GM19099 (cell line): ENCODE results near the gene TXLNA.
A peak's percentile ranks its signal among the peaks of the same experiment; 100 is the strongest.

Experiments
- POLR2A ChIP-seq: IDR thresholded peaks from 3 replicates; pipeline ENCODE4 v1.6.1; 2011; ENCODE audit warnings: low read depth; ENCODE audit not compliant: insufficient read length; ENCODE audit errors: extremely low read depth

TXLNA gene

DNA sequence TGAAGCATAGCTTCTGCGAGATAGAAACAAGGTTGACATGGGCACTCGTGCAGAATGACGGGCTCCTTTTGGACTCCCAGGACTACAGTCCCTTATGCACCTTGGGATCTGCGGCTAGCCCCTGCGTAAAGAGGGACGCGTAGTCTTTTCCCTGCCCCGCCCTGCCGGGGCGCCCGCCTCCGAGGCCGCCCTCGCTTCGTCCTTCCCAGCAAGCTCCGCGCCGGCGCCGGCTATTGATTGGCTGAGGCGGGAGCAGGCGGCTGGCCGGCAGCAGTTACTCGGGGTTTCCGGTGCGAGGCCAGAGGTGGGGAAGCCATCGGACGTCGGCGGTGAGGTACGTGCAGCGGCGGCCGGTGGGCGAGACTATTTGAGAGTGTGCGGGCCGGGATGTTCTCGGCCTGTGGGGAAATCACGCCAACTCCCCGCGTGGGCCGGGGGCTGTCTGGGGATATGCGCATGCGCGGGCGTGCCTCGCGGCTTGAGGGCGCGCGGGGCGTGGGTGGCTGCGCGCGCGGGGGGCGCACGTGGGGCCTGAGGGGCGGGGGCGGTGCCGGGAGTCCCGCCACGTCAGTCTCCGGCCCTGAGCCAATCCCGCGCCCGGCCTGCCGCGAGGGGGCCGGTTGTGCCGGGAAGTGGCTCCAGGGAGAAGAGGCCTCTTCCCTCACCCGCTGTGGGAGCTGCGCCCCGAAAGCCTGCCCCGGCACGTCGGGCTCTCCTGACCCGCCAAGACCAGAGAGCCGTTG, at the start of gene TXLNA:
TSS of gene TXLNA (plus strand) at position 233 of the 743 bp plus-strand sequence. CDS start 671 bp downstream, outside the sequence.
- TF ChIP-seq POLR2A: peak; percentile 95

DNA sequence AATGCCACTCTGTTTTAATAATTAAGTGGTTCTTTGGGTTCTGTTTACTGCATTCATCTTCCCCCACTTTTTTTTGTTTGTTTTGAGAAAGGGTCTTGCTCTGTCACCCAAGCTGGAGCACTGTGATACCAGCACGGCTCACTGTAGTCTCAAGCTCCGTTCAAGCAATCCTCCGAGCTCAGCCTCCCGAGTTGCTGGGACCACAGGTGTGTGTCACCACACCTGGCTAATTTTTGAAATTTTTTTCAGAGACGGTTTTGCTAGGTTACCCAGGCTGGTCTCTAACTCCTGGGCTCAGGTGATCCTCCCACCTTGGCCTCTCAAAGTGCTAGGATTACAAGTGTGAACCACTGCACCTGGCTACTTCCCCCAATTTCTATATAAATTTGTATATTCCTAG, 42.4 kb upstream of the TXLNA start:
- no peak for TF ChIP-seq POLR2A

DNA sequence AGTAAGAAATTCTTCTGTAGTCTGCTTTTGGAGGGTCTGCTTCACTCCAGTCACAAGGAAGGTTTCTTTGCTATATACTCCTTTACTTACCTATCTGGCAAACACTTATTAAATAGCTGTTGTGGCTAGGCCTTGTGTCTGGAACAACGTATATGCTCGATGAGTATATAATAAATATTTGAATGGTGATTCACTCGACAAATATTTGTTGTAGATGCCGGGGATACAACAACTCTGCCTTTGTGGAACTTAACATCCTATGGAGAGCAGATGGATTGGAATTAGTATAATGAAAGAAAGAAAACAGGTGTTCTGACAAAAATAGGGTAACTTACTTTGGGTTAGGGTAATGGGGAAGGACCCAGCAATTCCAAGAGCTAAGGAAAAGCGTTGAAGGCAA, 40.5 kb upstream of the TXLNA start:
- TF ChIP-seq POLR2A: no peak

DNA sequence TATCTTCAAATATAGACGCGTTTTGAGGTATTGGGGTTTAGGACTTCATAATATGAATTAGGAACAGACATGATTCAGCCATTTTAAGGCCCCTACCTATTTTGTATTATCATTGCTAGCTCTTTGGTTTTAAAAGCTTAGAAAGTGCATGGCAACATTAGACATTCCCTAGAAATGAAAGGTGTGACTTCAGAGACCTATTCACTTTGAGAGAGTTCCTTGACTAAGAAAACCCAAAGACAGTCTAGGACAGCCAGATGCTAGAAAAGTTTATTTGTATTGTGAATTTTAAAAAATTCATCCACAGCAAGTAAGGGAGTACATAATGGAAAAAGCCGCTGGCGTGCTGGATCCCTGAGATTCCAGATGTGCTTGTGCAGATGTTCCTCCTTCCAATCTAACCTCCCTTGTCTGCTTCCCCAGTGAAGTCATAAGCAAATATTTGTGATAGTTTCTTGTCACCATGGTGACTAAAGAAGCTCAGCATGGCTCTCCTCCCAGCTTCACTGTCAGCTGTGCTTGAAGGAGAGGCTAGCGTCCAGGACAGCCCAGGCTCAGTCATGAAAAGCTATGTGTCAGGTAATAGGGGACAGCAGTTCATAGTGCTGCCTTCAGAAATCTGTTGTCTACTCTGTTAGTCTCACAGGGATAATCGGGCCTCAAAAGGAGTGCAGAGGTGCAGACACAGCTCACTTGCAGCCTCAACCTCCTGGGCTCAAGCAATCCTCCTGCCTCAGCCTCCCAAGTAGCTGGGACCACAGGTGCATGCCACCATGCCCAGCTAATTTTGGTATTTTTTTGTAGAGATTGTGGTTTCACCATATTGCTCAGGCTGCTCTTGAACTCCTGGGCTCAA, 36.8 kb upstream of the TXLNA start:
- TF ChIP-seq POLR2A: no peak

DNA sequence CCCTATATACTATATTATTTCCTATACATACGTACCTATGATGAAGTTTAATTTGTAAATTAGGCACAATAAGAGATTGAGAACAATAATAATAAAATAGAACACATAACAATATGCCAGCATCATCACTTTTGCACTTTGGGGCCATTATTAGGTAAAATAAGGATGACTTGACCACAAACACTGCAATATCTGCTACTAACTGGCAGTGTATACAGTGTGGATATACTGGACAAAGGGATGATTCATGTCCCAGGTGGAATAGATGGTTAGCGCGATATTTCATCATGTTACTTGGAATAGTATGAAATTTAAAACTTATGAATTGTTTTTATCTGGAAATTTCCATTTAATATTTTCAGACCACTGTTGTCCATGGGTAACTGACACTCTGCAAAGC, 35.4 kb upstream of the TXLNA start:
- TF ChIP-seq POLR2A: no peak

DNA sequence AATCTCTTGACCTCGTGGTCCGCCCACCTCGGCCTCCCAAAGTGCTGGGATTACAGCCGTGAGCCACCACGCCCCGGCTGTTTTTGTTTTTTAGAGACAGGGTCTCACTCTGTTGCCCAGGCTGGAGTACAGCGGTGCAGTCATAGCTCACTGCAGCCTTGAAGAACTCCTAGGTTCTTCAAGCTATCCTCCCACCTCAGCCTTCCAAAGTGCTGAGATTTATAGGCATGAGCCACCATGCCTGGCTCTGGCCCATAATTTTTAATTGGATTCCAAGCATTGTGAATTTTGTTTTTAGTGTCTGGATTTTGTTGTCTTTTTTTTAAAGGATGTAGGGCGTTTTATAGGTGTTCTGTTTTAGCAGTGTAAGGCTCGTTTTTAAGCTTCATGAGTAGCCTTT, 28.6 kb upstream of the TXLNA start:
- no peak for TF ChIP-seq POLR2A

DNA sequence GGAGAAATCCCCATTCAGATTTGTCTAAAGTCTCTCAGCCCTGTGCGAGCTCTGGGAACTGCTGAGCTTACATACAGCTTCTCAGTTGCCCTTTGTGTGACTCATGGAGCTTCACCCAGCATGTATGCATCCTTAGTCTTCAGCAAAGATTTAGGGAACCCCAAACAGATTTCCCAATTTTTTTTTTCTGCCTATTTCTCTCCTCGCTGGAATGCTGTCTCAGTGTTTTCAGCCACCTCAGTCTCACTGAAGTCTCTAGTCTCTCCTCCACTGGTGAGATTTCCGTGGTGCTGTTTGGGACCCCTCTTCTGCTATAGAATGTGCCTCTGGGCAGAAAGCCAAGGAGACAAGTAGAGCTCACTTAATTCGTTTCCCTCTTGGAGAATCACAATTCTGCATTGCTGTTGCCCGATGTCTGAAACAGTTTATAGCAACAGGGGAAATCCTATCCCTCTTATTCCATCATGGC, 28.1 kb upstream of the TXLNA start:
- no peak for TF ChIP-seq POLR2A

DNA sequence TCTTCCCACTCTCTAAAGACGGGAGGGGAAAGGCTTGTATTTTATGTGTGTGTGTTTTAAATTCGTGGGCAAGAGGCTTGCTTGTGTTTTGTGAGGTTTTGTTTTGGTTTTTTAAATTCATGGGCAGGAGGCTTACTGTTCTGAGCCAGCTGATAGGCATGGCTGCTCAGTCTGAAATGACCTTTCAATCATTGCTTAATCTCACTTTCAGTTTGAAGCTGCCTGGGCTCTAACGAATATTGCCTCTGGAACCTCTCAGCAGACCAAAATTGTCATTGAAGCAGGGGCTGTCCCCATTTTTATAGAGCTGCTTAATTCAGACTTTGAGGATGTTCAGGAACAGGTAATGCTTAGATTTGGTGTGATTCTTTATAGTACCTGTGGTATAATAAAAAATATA, 20.3 kb upstream of the TXLNA start:
- no peak for TF ChIP-seq POLR2A

DNA sequence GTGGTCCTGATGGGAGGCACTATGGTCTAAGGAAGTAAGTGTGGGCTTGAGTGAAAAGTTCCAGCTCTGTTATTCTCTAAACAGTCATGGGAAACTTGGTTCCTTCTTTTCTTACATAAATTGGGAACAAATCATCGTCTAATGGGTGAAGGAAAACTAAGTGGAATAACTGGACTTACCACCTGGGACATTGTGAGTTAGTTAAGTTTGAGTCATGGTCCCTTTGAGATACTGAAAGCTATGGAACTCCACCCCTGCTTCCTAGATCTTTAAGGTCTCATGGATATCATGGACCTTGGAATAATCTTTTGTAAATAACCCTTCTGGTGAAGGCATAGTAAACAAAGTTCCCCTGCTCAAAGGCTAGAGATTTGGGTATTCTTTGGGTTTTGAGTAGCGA, 16.1 kb upstream of the TXLNA start:
- TF ChIP-seq POLR2A: no peak

DNA sequence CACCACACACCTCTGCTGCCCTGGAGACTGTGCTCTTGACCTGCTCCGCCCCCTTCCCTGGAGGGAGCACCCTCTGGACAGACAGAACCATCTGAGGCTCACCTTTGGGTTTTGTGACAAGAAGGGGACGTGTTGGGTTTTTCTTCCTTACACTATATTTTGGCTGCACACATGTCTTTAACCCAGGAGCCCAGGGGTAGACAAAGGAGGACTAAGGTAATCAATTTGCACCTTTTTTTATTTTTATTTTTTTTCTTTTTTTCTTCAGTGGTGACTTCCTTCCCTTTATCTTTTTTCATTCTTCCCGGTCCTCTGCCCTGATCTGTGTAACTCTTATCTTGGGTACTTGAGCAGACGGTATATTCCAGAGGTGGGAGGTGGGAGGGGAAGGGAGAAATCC, 8.5 kb upstream of the TXLNA start:
- no peak for TF ChIP-seq POLR2A

DNA sequence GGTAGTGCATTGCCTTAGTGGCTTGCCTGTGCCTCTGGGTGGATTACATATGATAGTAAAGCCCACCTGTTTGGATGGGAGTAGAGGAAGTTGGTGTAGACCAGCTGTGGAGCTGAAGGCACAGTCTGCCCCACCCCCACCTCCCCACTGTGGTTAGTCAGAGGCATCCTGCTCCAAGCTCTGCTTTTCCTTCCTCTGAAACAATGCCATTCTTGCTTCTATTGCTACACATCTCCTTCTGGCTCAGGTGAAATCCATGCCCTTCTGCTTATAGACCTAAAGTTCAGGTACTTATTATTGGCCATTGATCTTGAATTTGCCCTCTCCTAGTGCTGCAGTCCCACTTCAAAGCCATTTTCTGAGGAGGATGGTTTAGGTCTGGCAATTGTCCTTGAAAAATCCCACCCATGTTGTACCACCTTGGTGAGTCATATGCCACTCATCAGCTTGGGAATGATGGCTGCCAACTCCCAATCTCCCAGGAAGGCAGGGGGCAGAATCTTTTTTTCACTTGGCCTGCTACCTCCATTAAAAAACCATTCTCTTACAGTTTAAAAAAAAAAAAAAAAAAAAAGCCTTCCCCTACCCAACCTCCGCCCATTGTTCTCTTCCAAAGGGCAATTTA, 6.7 kb upstream of the TXLNA start:
- TF ChIP-seq POLR2A: no peak

DNA sequence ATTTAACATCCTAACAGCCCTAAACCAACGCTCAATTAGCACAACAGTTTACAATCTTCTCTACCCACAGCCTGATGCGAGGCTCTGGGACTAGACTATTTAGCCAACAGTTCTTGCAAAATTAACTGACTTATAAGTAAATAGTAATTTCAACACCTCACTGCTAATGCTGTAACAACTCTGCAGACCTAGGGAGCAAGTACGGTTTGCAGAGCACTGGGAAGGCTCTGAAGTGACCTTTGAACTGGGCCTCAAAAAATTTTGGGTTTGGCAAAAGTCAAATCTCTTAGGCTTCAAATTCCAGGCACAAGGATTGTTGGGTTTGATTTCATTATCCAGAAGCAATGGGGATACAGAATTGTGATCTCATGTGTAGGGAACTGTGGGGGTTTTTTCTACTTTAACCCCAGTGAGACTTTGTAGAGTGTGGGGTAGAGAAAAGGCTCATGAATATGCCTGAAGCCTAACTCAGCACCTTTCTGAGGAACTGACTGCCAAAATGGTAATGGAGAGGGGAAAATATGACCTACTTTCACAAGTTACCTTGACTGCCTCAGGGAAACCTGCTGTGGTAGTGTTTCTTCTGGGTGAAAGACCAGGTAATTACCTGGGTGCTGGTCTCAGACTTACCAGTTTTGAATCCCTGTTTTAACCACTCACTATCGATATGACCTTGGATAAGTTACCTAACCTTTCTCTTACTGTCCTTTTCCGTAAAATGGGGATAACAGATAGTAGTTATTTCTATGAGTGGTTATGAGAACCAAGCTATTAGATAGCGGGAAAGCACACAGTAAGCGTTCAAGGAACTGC, 889 bp upstream of the TXLNA start:
- no peak for TF ChIP-seq POLR2A

DNA sequence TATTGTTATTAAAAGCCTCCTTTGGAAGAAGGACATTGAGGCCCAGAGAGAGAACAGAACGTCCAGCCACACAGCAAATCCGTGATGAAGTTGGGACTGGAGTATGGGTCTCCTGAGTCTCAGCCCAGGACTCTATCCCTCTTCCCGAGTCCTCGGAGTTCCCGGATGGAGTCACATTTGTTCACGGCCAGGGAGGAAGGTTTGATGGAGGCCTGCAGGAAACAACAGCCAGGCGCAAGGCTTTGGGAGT, 357 bp upstream of the TXLNA start:
- no peak for TF ChIP-seq POLR2A

DNA sequence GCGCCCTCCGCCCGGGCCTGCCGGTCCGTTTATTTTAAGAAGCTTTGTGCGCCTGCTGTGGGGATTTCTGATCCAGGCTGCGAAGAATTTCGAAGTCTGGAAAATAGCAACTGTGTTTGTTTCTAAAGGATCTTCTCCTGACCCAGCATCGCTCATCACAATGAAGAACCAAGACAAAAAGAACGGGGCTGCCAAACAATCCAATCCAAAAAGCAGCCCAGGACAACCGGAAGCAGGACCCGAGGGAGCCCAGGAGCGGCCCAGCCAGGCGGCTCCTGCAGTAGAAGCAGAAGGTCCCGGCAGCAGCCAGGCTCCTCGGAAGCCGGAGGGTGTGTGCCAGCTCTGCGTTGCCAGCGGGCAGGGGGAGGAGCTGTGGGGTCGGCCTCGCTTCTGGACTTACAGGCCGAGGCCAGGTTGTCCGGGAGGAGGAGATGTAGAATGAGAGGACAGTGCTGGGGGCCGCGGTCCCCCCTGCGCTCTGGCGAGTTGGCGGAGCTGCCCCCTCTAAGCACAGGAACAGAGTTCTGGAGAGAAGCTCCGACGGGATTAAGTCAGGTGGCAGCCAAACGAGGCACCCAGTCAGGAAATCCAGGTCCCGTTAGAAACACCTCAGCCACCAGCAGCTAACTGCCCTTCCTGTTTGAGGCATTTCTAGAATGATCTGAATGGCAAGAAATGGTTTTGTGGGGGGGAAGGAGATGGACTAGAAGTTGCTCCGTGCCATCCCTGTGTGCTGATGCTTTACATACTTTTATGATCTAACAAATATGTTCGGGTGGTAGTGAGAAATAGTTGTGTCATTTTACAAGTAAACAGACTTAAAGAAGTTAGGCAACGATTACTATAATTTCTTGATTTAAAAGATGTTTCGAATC, 948 bp downstream of the TXLNA start:
- TF ChIP-seq POLR2A: peak; percentile 17
